Activated CD4-positive, alpha-beta memory T cell treated with anti-CD3 and anti-CD28 coated beads for 36 hours (primary cell): ENCODE data around the gene GBA2. TPM values are rescaled to one million over a fixed set of nuclear protein-coding genes. Genes with fewer than 3 reads are reported as not detected.

Experiments
- CTCF ChIA-PET: fragments of 350-600 bp; sonication (Branson Sonifier 250); formaldehyde crosslinking; loops from one replicate; lab custom pipeline; 2021; ENCODE audit warnings: antibody characterized with exemption, inconsistent platforms; lab: Charles Lee
- POLR2A ChIA-PET: fragments of 350-600 bp; sonication (Branson Sonifier 250); formaldehyde crosslinking; loops from one replicate; lab custom pipeline; 2021; ENCODE audit warnings: antibody characterized with exemption; lab: Charles Lee
- DNase-seq: peaks from one replicate; pipeline ENCODE4 v3.0.0-alpha.2; 2020
- H3K27ac Mint-ChIP-seq: one replicate; pipeline ENCODE4 v1.8.0; 2021; ENCODE audit warnings: mixed read lengths
- H3K27me3 Mint-ChIP-seq: one replicate; pipeline ENCODE4 v1.8.0; 2021; ENCODE audit warnings: mixed read lengths
- H3K36me3 Mint-ChIP-seq: one replicate; pipeline ENCODE4 v1.8.0; 2021; ENCODE audit warnings: mixed read lengths
- H3K4me1 Mint-ChIP-seq: one replicate; pipeline ENCODE4 v1.8.0; 2021; ENCODE audit warnings: low read depth, mixed read lengths
- H3K4me3 Mint-ChIP-seq: one replicate; pipeline ENCODE4 v1.8.0; 2021; ENCODE audit warnings: mild to moderate bottlenecking, mixed read lengths
- H3K9me3 Mint-ChIP-seq: one replicate; pipeline ENCODE4 v1.8.0; 2021; ENCODE audit warnings: mixed read lengths
- intact Hi-C: fragments of 100-400 bp; cut with micrococcal nuclease; formaldehyde crosslinking; loops from one replicate; pipeline ENCODE4 v1.15.1; 2023
- total RNA-seq, 2 experiments: library from RNA; stranded (reverse); gene quantifications; one replicate each; pipeline ENCODE4 v1.2.3, GENCODE V29; 2021

The GBA2 gene
- total RNA-seq, 2 experiments from 2014 or later: 30.4 to 30.7 TPM

- Mint-ChIP-seq H3K27me3 (no peaks in the 10 kb centered on the region), H3K4me3 (no peak overlapping the region), H3K4me1 (no peaks in the 10 kb centered on the region), H3K27ac (no peak overlapping the region), H3K9me3 (no peaks in the 10 kb centered on the region), H3K36me3 (peaks cover 10% of the 10 kb centered on the region)
- DNase-seq: no peak
- ChIA-PET POLR2A (no interaction called here), CTCF (interaction anchor here (1.2 to 2.5 kb wide), 2 partner anchors 22 to 99 kb away, joined by 3 to 7 read pairs; no protein-coding TSS in a partner anchor)
- intact Hi-C loops: no loop called here
Measured at GRCh38 chr9:35783418-35783817, 34.4 kb upstream of the GBA2 start.

GRCh38 chr9:35781066-35781465 lies 32.0 kb upstream of the GBA2 start:
- Mint-ChIP-seq H3K27me3 (no peaks in the 10 kb centered on the region), H3K4me3 (no peak overlapping the region), H3K9me3 (no peaks in the 10 kb centered on the region), H3K36me3 (peaks cover 10% of the 10 kb centered on the region), H3K27ac (no peak overlapping the region), H3K4me1 (no peaks in the 10 kb centered on the region)
- ChIA-PET CTCF (interaction anchor here (1.2 to 2.5 kb wide), 3 partner anchors 9 to 101 kb away, joined by 3 to 8 read pairs (median 7); no protein-coding TSS in a partner anchor), POLR2A (no interaction called here)
- no peak for DNase-seq
- intact Hi-C loops: no loop called here

GRCh38 chr9:35778496-35778895 lies 29.5 kb upstream of the GBA2 start:
- no peak for DNase-seq
- H3K4me1 Mint-ChIP-seq: no peaks in the 10 kb centered on the region
- H3K36me3 Mint-ChIP-seq: peaks cover 3% of the 10 kb centered on the region
- no peaks in the 10 kb centered on the region for H3K9me3 Mint-ChIP-seq
- POLR2A ChIA-PET: no interaction called here
- H3K4me3 Mint-ChIP-seq: no peak overlapping the region
- CTCF ChIA-PET: interaction anchor here (1.3 to 2.2 kb wide), 3 partner anchors 12 to 104 kb away, joined by 7 to 11 read pairs (median 11); no protein-coding TSS in a partner anchor
- H3K27ac Mint-ChIP-seq: no peak overlapping the region
- H3K27me3 Mint-ChIP-seq: no peaks in the 10 kb centered on the region
- intact Hi-C loops: no loop called here

- Mint-ChIP-seq H3K36me3 (no peaks in the 10 kb centered on the region), H3K4me3 (no peak overlapping the region), H3K27me3 (no peaks in the 10 kb centered on the region), H3K4me1 (no peaks in the 10 kb centered on the region), H3K27ac (no peak overlapping the region), H3K9me3 (no peaks in the 10 kb centered on the region)
- intact Hi-C loops: no loop called here
- no peak for DNase-seq
- ChIA-PET POLR2A (no interaction called here), CTCF (interaction anchor here (1.2 to 2.2 kb wide), 4 partner anchors 13 to 41 kb away, joined by 3 to 7 read pairs (median 6); no protein-coding TSS in a partner anchor)
Measured at GRCh38 chr9:35776018-35776417, 27.0 kb upstream of the GBA2 start.

- CTCF ChIA-PET: interaction anchor here (0.7 to 2.2 kb wide), 6 partner anchors 14 to 40 kb away, joined by 3 to 7 read pairs (median 4); no protein-coding TSS in a partner anchor
- H3K27me3 Mint-ChIP-seq: no peaks in the 10 kb centered on the region
- POLR2A ChIA-PET: no interaction called here
- no peaks in the 10 kb centered on the region for H3K36me3 Mint-ChIP-seq
- intact Hi-C loops: no loop called here
- H3K4me3 Mint-ChIP-seq: no peak overlapping the region
- H3K27ac Mint-ChIP-seq: no peak overlapping the region
- no peaks in the 10 kb centered on the region for H3K4me1 Mint-ChIP-seq
- no peaks in the 10 kb centered on the region for H3K9me3 Mint-ChIP-seq
- no peak for DNase-seq
Measured at GRCh38 chr9:35774907-35775635, 26.0 kb upstream of the GBA2 start.

- Mint-ChIP-seq H3K4me3 (no peak overlapping the region), H3K27me3 (no peaks in the 10 kb centered on the region), H3K27ac (no peak overlapping the region), H3K9me3 (no peaks in the 10 kb centered on the region), H3K4me1 (no peaks in the 10 kb centered on the region), H3K36me3 (no peaks in the 10 kb centered on the region)
- intact Hi-C loops: no loop called here
- ChIA-PET POLR2A (interaction anchor here (1.6 kb wide), 1 partner anchor 11 kb away, joined by 3 read pairs; no protein-coding TSS in a partner anchor), CTCF (interaction anchor here (1.2 kb wide), 3 partner anchors 18 to 110 kb away, joined by 3 to 7 read pairs (median 3); no protein-coding TSS in a partner anchor)
- no peak for DNase-seq
Measured at GRCh38 chr9:35771943-35772342, 22.9 kb upstream of the GBA2 start.

- no peaks in the 10 kb centered on the region for H3K4me1 Mint-ChIP-seq
- intact Hi-C loops: no loop called here
- H3K9me3 Mint-ChIP-seq: no peaks in the 10 kb centered on the region
- DNase-seq: no peak
- ChIA-PET CTCF (interaction anchor here (1.0 to 1.2 kb wide), 4 partner anchors 19 to 110 kb away, joined by 3 to 7 read pairs (median 3); no protein-coding TSS in a partner anchor), POLR2A (no interaction called here)
- H3K27me3 Mint-ChIP-seq: no peaks in the 10 kb centered on the region
- no peaks in the 10 kb centered on the region for H3K36me3 Mint-ChIP-seq
- no peak overlapping the region for H3K4me3 Mint-ChIP-seq
- H3K27ac Mint-ChIP-seq: no peak overlapping the region
Measured at GRCh38 chr9:35771534-35771933, 22.5 kb upstream of the GBA2 start.

- ChIA-PET CTCF (interaction anchor here (0.6 to 1.2 kb wide), 5 partner anchors 8 to 111 kb away, joined by 3 to 7 read pairs (median 3); no protein-coding TSS in a partner anchor), POLR2A (no interaction called here)
- no peak for DNase-seq
Measured at GRCh38 chr9:35771075-35771433, 22.0 kb upstream of the GBA2 start.

GRCh38 chr9:35769763-35770162 lies 20.7 kb upstream of the GBA2 start:
- Mint-ChIP-seq H3K36me3 (no peaks in the 10 kb centered on the region), H3K4me1 (peaks cover 5% of the 10 kb centered on the region), H3K9me3 (no peaks in the 10 kb centered on the region), H3K4me3 (no peak overlapping the region), H3K27ac (no peak overlapping the region), H3K27me3 (no peaks in the 10 kb centered on the region)
- intact Hi-C loops: no loop called here
- ChIA-PET POLR2A (no interaction called here), CTCF (interaction anchor here (0.7 to 1.5 kb wide), 4 partner anchors 19 to 158 kb away, joined by 3 to 4 read pairs (median 3); no protein-coding TSS in a partner anchor)
- DNase-seq: no peak

More at GRCh38 chr9:35771075-35771433, 22.0 kb upstream of the GBA2 start:
- Mint-ChIP-seq H3K27ac (no peak overlapping the region), H3K4me1 (peaks cover 4% of the 10 kb centered on the region), H3K9me3 (no peaks in the 10 kb centered on the region), H3K36me3 (no peaks in the 10 kb centered on the region), H3K27me3 (no peaks in the 10 kb centered on the region), H3K4me3 (no peak overlapping the region)
- intact Hi-C loops: no loop called here

GRCh38 chr9:35767458-35767857 lies 18.4 kb upstream of the GBA2 start:
- CTCF ChIA-PET: interaction anchor here (1.0 kb wide), 1 partner anchor 115 kb away, joined by 4 read pairs; no protein-coding TSS in a partner anchor
- H3K27ac Mint-ChIP-seq: no peak overlapping the region
- no peak for DNase-seq
- POLR2A ChIA-PET: no interaction called here
- no peaks in the 10 kb centered on the region for H3K36me3 Mint-ChIP-seq
- H3K9me3 Mint-ChIP-seq: no peaks in the 10 kb centered on the region
- no peaks in the 10 kb centered on the region for H3K27me3 Mint-ChIP-seq
- intact Hi-C loops: no loop called here
- peaks cover 5% of the 10 kb centered on the region for H3K4me1 Mint-ChIP-seq
- H3K4me3 Mint-ChIP-seq: no peak overlapping the region

- intact Hi-C loops: no loop called here
- no peak for DNase-seq
- POLR2A ChIA-PET: no interaction called here
- H3K4me1 Mint-ChIP-seq: peaks cover 8% of the 10 kb centered on the region
- H3K27ac Mint-ChIP-seq: no peak overlapping the region
- no peaks in the 10 kb centered on the region for H3K9me3 Mint-ChIP-seq
- no peak overlapping the region for H3K4me3 Mint-ChIP-seq
- CTCF ChIA-PET: interaction anchor here (1.0 kb wide), 1 partner anchor 115 kb away, joined by 4 read pairs; no protein-coding TSS in a partner anchor
- H3K27me3 Mint-ChIP-seq: no peaks in the 10 kb centered on the region
- H3K36me3 Mint-ChIP-seq: no peaks in the 10 kb centered on the region
Measured at GRCh38 chr9:35766997-35767396, 18.0 kb upstream of the GBA2 start.

GRCh38 chr9:35763803-35764202 lies 14.8 kb upstream of the GBA2 start:
- ChIA-PET POLR2A (no interaction called here), CTCF (interaction anchor here (0.8 to 1.0 kb wide), 2 partner anchors 26 to 139 kb away, joined by 3 read pairs; no protein-coding TSS in a partner anchor)
- DNase-seq: no peak
- Mint-ChIP-seq H3K27ac (no peak overlapping the region), H3K4me1 (peaks cover 20% of the 10 kb centered on the region), H3K4me3 (no peak overlapping the region), H3K27me3 (no peaks in the 10 kb centered on the region), H3K9me3 (no peaks in the 10 kb centered on the region), H3K36me3 (peaks cover 3% of the 10 kb centered on the region)
- intact Hi-C loops: no loop called here
